ENCODE results near the gene SPA17. TPM values are rescaled to one million over a fixed set of nuclear protein-coding genes. Genes with fewer than 3 reads are reported as not detected.
A peak's percentile ranks its signal among the peaks of the same experiment; 100 is the strongest.

SPA17 gene
- polyA plus RNA-seq (2012; ENCODE audit: missing spikeins) = 8.2 TPM

DNA sequence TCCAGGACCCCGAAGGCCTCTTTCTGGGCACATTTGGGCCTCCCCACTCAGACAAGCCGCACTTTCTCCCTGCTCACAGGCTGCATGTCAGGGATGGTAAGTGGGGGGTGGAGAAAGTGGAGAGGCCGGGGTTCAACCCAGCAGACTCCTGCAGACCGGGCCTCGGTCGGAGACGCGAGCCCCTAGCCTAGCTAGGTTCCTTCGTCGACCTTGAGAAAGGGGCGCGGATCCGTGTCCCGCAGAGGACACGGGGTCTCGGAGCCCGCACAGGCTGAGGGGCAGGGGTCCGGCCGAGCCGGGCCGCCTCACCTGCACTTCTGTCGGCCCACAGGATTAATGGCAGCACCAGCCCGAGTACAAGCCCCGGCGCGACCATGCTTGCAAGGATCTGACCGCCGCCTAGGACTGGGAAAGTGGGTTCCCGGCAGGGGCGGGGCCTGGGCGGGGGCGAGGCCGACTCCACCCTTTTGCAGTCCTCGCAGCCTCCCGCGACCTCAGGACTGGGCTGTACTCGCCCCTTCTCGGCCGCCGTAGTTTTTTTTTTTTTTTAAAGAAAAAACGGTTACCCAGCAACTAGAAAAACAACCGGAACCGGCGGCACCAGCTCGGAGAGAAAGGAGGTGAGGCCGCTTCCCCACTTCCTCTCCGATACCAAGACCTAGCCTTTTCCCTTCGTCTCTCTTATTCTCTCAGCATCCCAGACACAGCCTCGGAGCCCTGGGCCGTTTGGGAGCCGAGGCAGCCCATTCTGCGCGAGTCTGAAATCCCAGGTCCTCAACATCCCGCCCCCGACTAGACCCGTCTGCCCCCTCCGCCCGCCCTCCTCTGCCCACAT is at the start of gene SPA17, which contains the start of gene SIAE:
Gene SPA17, plus strand, starts transcription at position 572 of the 835 bp plus-strand sequence. CDS start 1,361 bp downstream, outside the sequence.
Gene SIAE, minus strand, starts transcription at position 407 of the 835 bp plus-strand sequence. Its CDS starts 31 bp downstream, at position 376.
- peak; percentile 94 for FAIRE-seq
- no peak for TF ChIP-seq POLR2AphosphoS5 (IDR thresholded peaks at IDR 0.05; ENCODE audit: low read depth, low read length)
- TF ChIP-seq POLR2A (IDR thresholded peaks at IDR 0.05; ENCODE audit: low read depth, low read length) = peak; percentile 45; the same call in 1 of the 2 replicates
- no peak for TF ChIP-seq TAF1 (IDR thresholded peaks at IDR 0.05; ENCODE audit: borderline replicate concordance, low read depth, low read length)
- peak; percentile 84 for DNase-seq (ENCODE audit: insufficient read length)

DNA sequence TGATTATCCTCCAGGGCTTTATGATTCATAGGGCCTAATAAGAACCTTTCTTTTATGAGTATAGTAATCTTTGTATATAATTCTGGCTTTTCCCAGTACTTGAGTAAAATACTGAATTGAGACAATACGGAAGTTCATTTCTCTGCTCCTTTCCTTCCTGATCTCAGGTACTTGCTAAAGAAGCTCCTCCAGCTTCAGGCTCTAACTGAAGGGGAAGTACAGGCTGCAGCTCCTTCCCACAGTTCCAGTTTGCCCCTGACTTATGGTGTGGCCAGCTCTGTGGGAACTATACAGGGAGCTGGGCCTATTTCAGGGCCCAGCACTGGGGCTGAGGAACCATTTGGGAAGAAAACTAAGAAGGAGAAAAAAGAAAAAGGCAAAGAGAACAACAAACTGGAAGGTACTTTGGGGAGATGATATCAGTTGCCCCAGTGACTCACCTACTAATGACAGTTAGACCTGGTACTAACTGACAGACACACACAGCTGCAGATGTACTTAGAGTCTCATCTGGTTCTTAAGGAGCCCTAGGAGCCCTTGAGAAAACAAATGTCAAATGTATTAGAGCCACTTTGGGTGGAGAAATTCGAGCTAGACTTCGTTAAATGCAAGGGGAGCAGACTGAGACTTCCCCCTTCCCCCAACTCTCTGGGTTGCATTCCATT is 48.1 kb upstream of the SPA17 start:
- FAIRE-seq = no peak
- DNase-seq (ENCODE audit: insufficient read length) = no peak
- TF ChIP-seq POLR2AphosphoS5 (IDR thresholded peaks at IDR 0.05; ENCODE audit: low read depth, low read length) = no peak
- TF ChIP-seq POLR2A (IDR thresholded peaks at IDR 0.05; ENCODE audit: low read depth, low read length) = no peak
- TF ChIP-seq TAF1 (IDR thresholded peaks at IDR 0.05; ENCODE audit: borderline replicate concordance, low read depth, low read length) = no peak

DNA sequence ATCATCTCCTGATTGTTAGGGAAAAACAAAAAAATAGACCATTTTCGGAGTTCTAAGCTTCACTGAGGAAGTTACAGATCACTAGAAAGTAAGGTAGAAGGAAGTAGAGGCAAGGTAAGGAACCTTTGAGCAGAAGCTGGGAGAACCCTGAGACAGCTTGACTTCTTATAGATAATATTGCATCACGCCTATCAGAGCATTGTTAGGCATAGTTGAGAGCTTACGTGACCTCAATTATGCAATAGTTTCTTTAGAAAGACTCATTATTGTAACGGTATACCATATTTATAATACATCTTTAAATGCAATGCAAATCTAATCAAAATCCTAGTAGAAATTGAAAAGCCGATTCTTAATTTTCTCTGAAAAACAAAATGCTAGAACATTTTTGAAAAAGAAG is 46.2 kb upstream of the SPA17 start:
- DNase-seq (ENCODE audit: insufficient read length) (no peak), FAIRE-seq (no peak)
- no peak for TF ChIP-seq POLR2A (IDR thresholded peaks at IDR 0.05; ENCODE audit: low read depth, low read length)
- no peak for TF ChIP-seq POLR2AphosphoS5 (IDR thresholded peaks at IDR 0.05; ENCODE audit: low read depth, low read length)
- no peak for TF ChIP-seq TAF1 (IDR thresholded peaks at IDR 0.05; ENCODE audit: borderline replicate concordance, low read depth, low read length)

DNA sequence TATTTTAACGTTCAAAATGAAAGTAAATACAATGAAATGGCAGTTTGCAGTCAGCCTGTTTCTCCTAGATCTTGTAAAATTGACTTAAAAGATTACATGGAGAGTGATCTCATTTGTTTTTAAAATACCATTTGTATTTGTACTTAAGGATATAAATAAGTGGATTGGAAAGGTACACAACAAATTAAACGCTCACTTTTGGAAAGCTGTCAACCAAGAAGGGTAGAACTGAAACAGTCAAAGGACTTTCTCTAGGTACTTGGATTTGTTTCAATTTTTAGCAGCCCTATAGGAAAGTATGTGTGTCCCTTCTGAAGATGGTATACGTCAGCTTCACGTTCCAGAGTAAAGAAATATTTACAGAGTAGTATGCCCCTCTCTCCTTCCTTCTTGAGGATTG is 43.7 kb upstream of the SPA17 start:
- TF ChIP-seq TAF1 (IDR thresholded peaks at IDR 0.05; ENCODE audit: borderline replicate concordance, low read depth, low read length) (no peak), POLR2A (IDR thresholded peaks at IDR 0.05; ENCODE audit: low read depth, low read length) (no peak), POLR2AphosphoS5 (IDR thresholded peaks at IDR 0.05; ENCODE audit: low read depth, low read length) (no peak)
- no peak for FAIRE-seq
- DNase-seq (ENCODE audit: insufficient read length) = no peak

DNA sequence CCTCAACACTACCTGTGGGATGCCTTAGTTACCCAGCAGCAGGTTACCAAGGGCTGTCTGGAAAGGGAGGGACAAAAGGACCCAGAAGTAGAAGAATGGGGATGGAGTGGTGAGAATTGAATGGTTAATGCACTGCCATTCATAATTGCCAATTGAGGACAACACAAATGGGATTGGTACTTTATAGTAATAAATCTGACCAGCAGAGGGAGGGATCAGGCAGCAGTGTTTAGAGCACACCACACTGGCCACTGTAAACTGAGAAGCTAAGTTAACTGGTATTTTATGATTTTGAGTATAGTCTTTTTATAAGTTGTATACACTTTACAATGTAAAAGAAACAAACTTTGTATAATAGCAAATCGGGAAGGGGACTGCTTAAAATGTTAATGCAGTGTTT is 40.3 kb upstream of the SPA17 start:
- FAIRE-seq (peak; percentile 53), DNase-seq (ENCODE audit: insufficient read length) (no peak)
- TF ChIP-seq POLR2A (IDR thresholded peaks at IDR 0.05; ENCODE audit: low read depth, low read length) = no peak

DNA sequence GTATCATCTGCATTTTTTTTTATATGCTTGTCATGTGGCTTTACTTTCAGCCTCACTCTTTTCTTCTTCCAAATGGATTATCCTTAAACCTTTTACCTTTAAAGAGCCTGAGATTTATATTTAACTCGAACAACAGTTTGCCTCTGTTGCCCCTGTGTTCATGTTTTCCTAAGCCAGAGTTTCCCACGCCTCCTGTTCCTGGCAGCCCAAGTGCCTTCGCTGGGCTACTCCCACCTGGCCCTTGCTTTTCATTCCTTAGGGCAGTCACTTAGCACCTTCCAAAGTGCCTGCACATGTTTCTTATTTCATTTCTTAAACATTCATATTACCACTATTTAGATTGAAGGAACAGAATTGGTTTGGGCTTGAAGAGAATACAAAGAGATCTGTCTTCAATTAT is 37.8 kb upstream of the SPA17 start:
- FAIRE-seq (no peak), DNase-seq (ENCODE audit: insufficient read length) (no peak)
- TF ChIP-seq POLR2AphosphoS5 (IDR thresholded peaks at IDR 0.05; ENCODE audit: low read depth, low read length) = no peak
- TF ChIP-seq TAF1 (IDR thresholded peaks at IDR 0.05; ENCODE audit: borderline replicate concordance, low read depth, low read length) = no peak
- TF ChIP-seq POLR2A (IDR thresholded peaks at IDR 0.05; ENCODE audit: low read depth, low read length) = no peak

DNA sequence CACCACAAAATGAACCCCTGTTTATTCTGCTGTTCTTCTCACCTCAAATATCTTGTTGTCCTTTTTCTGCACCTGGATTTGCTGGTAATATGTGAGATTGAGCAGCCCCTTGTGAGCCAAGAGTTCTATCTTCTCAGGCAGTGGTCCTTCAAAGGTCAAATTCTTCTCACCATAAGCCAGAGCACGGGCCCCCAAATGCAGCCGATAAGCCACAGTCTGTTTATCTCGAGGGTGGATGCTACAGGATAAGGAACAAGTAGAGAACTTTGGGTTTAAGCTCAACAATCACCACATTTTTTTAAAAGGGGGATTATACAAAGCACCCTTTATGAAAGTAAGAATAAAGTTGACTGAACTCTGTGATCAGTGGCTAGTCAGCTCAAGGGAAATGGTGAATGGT is 35.2 kb upstream of the SPA17 start:
- no peak for TF ChIP-seq TAF1 (IDR thresholded peaks at IDR 0.05; ENCODE audit: borderline replicate concordance, low read depth, low read length)
- no peak for TF ChIP-seq POLR2AphosphoS5 (IDR thresholded peaks at IDR 0.05; ENCODE audit: low read depth, low read length)
- TF ChIP-seq POLR2A (IDR thresholded peaks at IDR 0.05; ENCODE audit: low read depth, low read length) = no peak
- DNase-seq (ENCODE audit: insufficient read length) (no peak), FAIRE-seq (no peak)

DNA sequence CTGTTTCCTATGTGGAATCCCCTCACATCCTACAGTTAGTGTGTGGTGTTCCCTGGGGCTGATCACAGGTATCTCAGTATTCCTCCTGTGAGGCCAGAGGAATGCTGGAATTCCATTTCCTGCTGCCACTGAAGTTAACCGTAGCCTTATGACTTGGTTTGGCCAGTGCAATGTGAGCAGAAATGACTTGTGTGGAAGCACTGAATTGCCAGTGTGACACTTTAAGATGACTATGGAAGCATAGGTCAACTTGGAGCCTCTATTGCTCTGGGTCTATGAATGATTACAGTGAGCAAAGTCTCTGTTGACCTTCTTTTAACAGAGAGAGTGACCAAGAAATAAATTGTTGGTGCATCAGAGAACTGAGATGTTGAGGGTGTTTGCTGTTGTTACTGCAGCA is 34.5 kb upstream of the SPA17 start:
- FAIRE-seq (no peak), DNase-seq (ENCODE audit: insufficient read length) (no peak)
- TF ChIP-seq POLR2A (IDR thresholded peaks at IDR 0.05; ENCODE audit: low read depth, low read length) (no peak), POLR2AphosphoS5 (IDR thresholded peaks at IDR 0.05; ENCODE audit: low read depth, low read length) (no peak), TAF1 (IDR thresholded peaks at IDR 0.05; ENCODE audit: borderline replicate concordance, low read depth, low read length) (no peak)

DNA sequence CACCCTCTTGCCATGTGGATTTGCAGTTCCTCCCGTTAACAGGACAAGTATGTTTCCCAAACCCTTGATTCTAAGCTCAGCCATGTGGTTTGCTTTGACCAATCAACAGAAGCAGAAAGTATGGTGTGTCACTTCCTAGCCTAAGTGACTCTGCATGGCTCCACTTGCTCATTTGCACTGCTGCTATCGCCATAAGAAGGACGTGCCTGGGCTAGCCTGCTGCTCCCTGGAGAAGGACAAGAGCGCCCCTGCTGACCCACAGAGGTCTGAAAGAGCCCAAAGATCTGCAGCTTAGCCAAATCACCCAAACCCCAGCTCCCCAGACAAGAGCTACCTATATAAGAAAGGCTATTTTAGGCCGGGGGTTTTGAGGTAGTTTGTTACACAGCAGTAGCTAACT is 33.0 kb upstream of the SPA17 start:
- TF ChIP-seq TAF1 (IDR thresholded peaks at IDR 0.05; ENCODE audit: borderline replicate concordance, low read depth, low read length) = no peak
- no peak for TF ChIP-seq POLR2A (IDR thresholded peaks at IDR 0.05; ENCODE audit: low read depth, low read length)
- TF ChIP-seq POLR2AphosphoS5 (IDR thresholded peaks at IDR 0.05; ENCODE audit: low read depth, low read length) = no peak
- FAIRE-seq (no peak), DNase-seq (ENCODE audit: insufficient read length) (no peak)

DNA sequence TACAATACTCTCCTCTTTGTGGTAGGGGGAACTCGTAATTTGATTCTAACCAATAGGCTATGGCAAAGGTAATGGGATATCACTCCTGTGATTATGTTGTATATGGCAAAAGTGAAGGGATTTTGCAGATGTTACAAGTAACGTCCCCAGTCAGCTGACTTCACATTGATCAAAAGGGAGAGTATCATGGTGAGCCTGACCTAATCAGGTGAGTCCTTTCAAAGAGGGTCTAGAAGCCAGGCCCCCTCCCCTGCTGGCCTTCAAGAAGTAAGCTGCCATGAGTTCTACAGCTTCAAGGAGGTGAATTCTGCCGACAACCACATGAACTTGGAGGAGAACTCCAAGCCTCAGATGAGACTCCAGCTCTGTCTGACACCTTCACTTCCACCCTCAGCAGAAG is 31.1 kb upstream of the SPA17 start:
- TF ChIP-seq POLR2A (IDR thresholded peaks at IDR 0.05; ENCODE audit: low read depth, low read length) (no peak), TAF1 (IDR thresholded peaks at IDR 0.05; ENCODE audit: borderline replicate concordance, low read depth, low read length) (no peak), POLR2AphosphoS5 (IDR thresholded peaks at IDR 0.05; ENCODE audit: low read depth, low read length) (no peak)
- DNase-seq (ENCODE audit: insufficient read length) (no peak), FAIRE-seq (peak; percentile 17)

DNA sequence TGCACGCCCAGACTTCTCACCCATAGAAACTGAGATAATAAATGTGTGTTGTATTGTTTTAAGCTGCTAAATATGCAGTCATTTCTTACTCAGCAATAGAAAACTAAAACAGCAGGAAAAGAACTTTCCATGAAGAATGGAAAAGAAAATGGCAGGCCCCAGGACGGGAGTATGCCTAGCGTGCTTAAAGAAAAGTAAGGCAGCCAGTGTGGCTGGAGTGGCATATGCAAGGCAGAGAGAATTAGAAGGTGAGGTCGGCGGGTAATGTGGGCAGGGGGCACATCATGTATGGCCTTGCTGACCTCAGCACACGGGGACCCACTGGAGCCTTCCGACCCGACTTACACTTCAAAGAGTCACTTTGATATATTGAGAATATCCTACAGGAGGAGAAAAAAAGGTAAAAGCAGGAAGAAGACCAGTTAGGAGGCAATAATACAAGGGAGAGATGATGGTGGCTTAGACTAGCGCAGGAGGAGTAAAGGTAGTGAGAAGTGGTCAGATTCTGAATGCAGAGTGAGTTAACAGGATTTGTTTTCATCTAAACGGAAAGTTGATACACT is 30.6 kb upstream of the SPA17 start:
- FAIRE-seq = no peak

More for the DNA sequence above, 30.6 kb upstream of the SPA17 start:
- no peak for DNase-seq (ENCODE audit: insufficient read length)
- no peak for TF ChIP-seq TAF1 (IDR thresholded peaks at IDR 0.05; ENCODE audit: borderline replicate concordance, low read depth, low read length)
- TF ChIP-seq POLR2AphosphoS5 (IDR thresholded peaks at IDR 0.05; ENCODE audit: low read depth, low read length) = no peak
